GM13976 (cell line): ENCODE results near the gene TPM3.

ENCODE experiments used
- DNase-seq: peaks from one replicate; pipeline ENCODE4 v3.0.0; 2012; ENCODE audit warnings: low spot score
- CTCF ChIP-seq: IDR thresholded peaks from 2 replicates; pipeline ENCODE4 v1.5.1; 2012; ENCODE audit warnings: borderline replicate concordance, mild to moderate bottlenecking; ENCODE audit not compliant: insufficient read depth; ENCODE audit errors: extremely low read depth, missing control alignments, control extremely low read depth
- in situ Hi-C: fragments of 300-500 bp; cut with MboI; formaldehyde crosslinking; loops from one replicate; pipeline ENCODE4 v1.12.0; 2022; ENCODE audit warnings: low sequenced_read_pairs, mixed read lengths, inconsistent platforms; ENCODE audit not compliant: unreplicated experiment

The TPM3 gene

GRCh38 chr1:154117642-154118041 lies 74.3 kb downstream of the TPM3 start:
- no peak for DNase-seq
- in situ Hi-C loops = no loop called here
- TF ChIP-seq CTCF = no peak

- in situ Hi-C loops = no loop called here
- TF ChIP-seq CTCF = no peak
- no peak for DNase-seq
Measured at GRCh38 chr1:154115180-154115579, 76.7 kb downstream of the TPM3 start.
